MM.1S (cell line): ENCODE data around the gene ASB6.

Experiments used
- DNase-seq: peaks from one replicate; pipeline ENCODE4 v3.0.0-alpha.2; 2015
- H2AFZ ChIP-seq: fragments of 300-600 bp; sonication (generic); 2 replicates; pipeline ENCODE4 v1.6.0; 2016; ENCODE audit warnings: antibody characterized with exemption, low read length
- H3F3A ChIP-seq: fragments of 300-600 bp; sonication (generic); 2 replicates; pipeline ENCODE4 v1.6.1; 2016; ENCODE audit warnings: mild to moderate bottlenecking, antibody characterized with exemption, low read length, moderate library complexity, mixed read lengths; ENCODE audit not compliant: insufficient read depth
- H3K27ac ChIP-seq: fragments of 300-600 bp; sonication (generic); 2 replicates; pipeline ENCODE4 v1.5.1; 2016; ENCODE audit warnings: mild to moderate bottlenecking, low read length
- H3K27me3 ChIP-seq: fragments of 300-600 bp; sonication (generic); replicated peaks from 2 replicates; pipeline ENCODE4 v1.6.0; 2016; ENCODE audit warnings: low read length; ENCODE audit not compliant: insufficient read depth
- H3K36me3 ChIP-seq: fragments of 300-600 bp; sonication (generic); replicated peaks from 2 replicates; pipeline ENCODE4 v1.6.1; 2016; ENCODE audit warnings: mild to moderate bottlenecking, low read length, mixed read lengths; ENCODE audit not compliant: insufficient read depth
- H3K4me1 ChIP-seq: fragments of 300-600 bp; sonication (generic); 2 replicates; pipeline ENCODE4 v1.6.1; 2016; ENCODE audit warnings: low read length, mixed read lengths
- H3K4me2 ChIP-seq: fragments of 300-600 bp; sonication (generic); 2 replicates; pipeline ENCODE4 v1.6.0; 2016; ENCODE audit warnings: low read depth, low read length
- H3K4me3 ChIP-seq: fragments of 300-600 bp; sonication (generic); 2 replicates; pipeline ENCODE4 v1.5.1; 2016; ENCODE audit warnings: low read length, mixed read lengths
- H3K79me2 ChIP-seq: fragments of 300-600 bp; sonication (generic); 2 replicates; pipeline ENCODE4 v1.6.1; 2016; ENCODE audit warnings: mixed run types, low read length, mixed read lengths
- H3K9ac ChIP-seq: fragments of 300-600 bp; sonication (generic); 2 replicates; pipeline ENCODE4 v1.6.1; 2016; ENCODE audit warnings: low read length, mixed read lengths
- H3K9me2 ChIP-seq: fragments of 300-600 bp; sonication (generic); replicated peaks from 2 replicates; pipeline ENCODE4 v1.6.1; 2016; ENCODE audit warnings: mild to moderate bottlenecking, low read length, mixed read lengths; ENCODE audit not compliant: insufficient read depth
- H3K9me3 ChIP-seq: fragments of 300-600 bp; sonication (generic); replicated peaks from 2 replicates; pipeline ENCODE4 v1.6.1; 2016; ENCODE audit warnings: mild to moderate bottlenecking, low read length, mixed read lengths; ENCODE audit not compliant: insufficient read depth
- H4K20me1 ChIP-seq: fragments of 300-600 bp; sonication (generic); 2 replicates; pipeline ENCODE4 v1.6.1; 2016; ENCODE audit warnings: mild to moderate bottlenecking, low read length, moderate library complexity, mixed read lengths; ENCODE audit not compliant: insufficient read depth
- EZH2 ChIP-seq: fragments of 300-600 bp; sonication (generic); optimal IDR thresholded peaks from 2 replicates; pipeline ENCODE3; 2017; ENCODE audit warnings: low read depth, mild to moderate bottlenecking, antibody characterized with exemption, low read length, mixed read lengths
- EZH2phosphoT487 ChIP-seq: fragments of 300-600 bp; sonication (generic); IDR thresholded peaks from 2 replicates; pipeline ENCODE4 v1.6.1; 2018; ENCODE audit warnings: antibody characterized with exemption, low read length
- TF ChIP-seq, protein P1 (sequence below): fragments of 300-600 bp; sonication (generic); IDR thresholded peaks from 2 replicates; pipeline ENCODE4 v1.5.1; 2016; ENCODE audit warnings: antibody characterized with exemption, low read length, mixed read lengths

Gene ASB6

DNA sequence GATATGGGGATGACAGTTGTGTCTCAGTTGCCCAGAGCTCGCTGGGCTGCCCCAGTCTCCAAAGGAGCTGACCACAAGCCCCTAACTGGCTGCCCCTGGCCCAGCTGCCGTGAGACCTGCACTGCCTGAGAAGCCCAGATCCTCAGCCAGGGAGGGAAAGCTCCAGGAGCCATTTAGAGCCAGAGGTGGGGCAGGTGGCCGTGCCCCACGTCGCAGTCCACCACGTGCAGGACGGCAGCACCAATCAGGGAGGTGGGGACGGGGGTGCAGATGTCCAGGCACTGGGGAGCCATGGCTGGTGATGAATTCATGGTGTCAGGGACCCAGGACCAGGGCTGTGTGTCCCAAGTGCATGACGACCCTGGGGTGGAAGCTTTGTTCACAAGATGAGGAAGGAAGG is 36.9 kb upstream of the ASB6 start:
- TF ChIP-seq, protein P1, sequence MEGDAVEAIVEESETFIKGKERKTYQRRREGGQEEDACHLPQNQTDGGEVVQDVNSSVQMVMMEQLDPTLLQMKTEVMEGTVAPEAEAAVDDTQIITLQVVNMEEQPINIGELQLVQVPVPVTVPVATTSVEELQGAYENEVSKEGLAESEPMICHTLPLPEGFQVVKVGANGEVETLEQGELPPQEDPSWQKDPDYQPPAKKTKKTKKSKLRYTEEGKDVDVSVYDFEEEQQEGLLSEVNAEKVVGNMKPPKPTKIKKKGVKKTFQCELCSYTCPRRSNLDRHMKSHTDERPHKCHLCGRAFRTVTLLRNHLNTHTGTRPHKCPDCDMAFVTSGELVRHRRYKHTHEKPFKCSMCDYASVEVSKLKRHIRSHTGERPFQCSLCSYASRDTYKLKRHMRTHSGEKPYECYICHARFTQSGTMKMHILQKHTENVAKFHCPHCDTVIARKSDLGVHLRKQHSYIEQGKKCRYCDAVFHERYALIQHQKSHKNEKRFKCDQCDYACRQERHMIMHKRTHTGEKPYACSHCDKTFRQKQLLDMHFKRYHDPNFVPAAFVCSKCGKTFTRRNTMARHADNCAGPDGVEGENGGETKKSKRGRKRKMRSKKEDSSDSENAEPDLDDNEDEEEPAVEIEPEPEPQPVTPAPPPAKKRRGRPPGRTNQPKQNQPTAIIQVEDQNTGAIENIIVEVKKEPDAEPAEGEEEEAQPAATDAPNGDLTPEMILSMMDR: no peak
- no peak for TF ChIP-seq EZH2
- no peak for TF ChIP-seq EZH2phosphoT487
- Histone ChIP-seq H3K79me2 (no peaks in the 10 kb centered on the region), H3K9me2 (no peaks in the 10 kb centered on the region), H3K27ac (no peak overlapping the region), H3K9me3 (no peaks in the 10 kb centered on the region), H3K9ac (no peak overlapping the region), H3K4me3 (no peak overlapping the region), H3K4me2 (no peak overlapping the region), H3F3A (no peaks in the 10 kb centered on the region), H3K27me3 (peaks cover 90% of the 10 kb centered on the region), H3K36me3 (no peaks in the 10 kb centered on the region), H2AFZ (no peak overlapping the region), H4K20me1 (no peaks in the 10 kb centered on the region), H3K4me1 (no peaks in the 10 kb centered on the region)
- no peak for DNase-seq

- Histone ChIP-seq H3K9ac (no peak overlapping the region), H3K4me3 (no peak overlapping the region), H3K27ac (no peak overlapping the region), H3K9me2 (no peaks in the 10 kb centered on the region), H2AFZ (no peak overlapping the region), H3K79me2 (no peaks in the 10 kb centered on the region), H3K9me3 (no peaks in the 10 kb centered on the region), H3K4me2 (no peak overlapping the region), H3K27me3 (peaks cover 94% of the 10 kb centered on the region), H3K4me1 (no peaks in the 10 kb centered on the region), H4K20me1 (no peaks in the 10 kb centered on the region), H3F3A (no peaks in the 10 kb centered on the region), H3K36me3 (no peaks in the 10 kb centered on the region)
- TF ChIP-seq EZH2phosphoT487 (no peak), EZH2 (no peak)
- TF ChIP-seq, protein P1: no peak
- no peak for DNase-seq
Observed at GRCh38 chr9:129677456-129677855, 35.5 kb upstream of the ASB6 start.

- Histone ChIP-seq H2AFZ (no peak overlapping the region), H3K79me2 (no peaks in the 10 kb centered on the region), H3K4me1 (no peaks in the 10 kb centered on the region), H4K20me1 (no peaks in the 10 kb centered on the region), H3K9me2 (no peaks in the 10 kb centered on the region), H3K27ac (no peak overlapping the region), H3K9me3 (no peaks in the 10 kb centered on the region), H3K27me3 (peaks cover 94% of the 10 kb centered on the region), H3K4me2 (no peak overlapping the region), H3K36me3 (no peaks in the 10 kb centered on the region), H3K9ac (no peak overlapping the region), H3K4me3 (no peak overlapping the region), H3F3A (no peaks in the 10 kb centered on the region)
- no peak for DNase-seq
- TF ChIP-seq, protein P1: no peak
- TF ChIP-seq EZH2 (no peak), EZH2phosphoT487 (no peak)
Observed at GRCh38 chr9:129676975-129677374, 35.0 kb upstream of the ASB6 start.
